Suppressor macrophage treated with lipopolysaccharide for 4 hours (primary cell): ENCODE results near the gene ENTPD6.

Experiments
- DNase-seq: peaks from one replicate; pipeline ENCODE4 v3.0.0-alpha.2; 2020

ENTPD6 gene

DNA sequence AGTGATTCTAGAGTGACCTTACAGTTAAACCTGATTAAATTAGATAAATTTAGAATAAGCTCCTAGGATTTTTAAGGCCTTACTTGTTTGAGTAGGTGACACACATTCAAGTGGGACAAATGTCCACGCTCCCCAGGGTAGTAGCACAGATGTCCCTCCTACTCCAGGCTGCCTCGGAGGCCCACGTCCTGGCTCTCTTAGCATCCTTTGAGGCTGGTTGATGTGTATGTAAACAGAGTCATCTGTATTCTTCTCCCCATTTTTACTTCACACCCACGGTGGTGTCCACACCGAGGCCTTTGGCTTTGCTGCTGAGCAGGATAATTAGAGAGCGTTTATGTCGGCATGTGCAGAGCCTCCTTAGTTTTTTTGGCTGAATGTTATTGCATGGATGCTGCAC is 15.8 kb downstream of the ENTPD6 start:
- no peak for DNase-seq

DNA sequence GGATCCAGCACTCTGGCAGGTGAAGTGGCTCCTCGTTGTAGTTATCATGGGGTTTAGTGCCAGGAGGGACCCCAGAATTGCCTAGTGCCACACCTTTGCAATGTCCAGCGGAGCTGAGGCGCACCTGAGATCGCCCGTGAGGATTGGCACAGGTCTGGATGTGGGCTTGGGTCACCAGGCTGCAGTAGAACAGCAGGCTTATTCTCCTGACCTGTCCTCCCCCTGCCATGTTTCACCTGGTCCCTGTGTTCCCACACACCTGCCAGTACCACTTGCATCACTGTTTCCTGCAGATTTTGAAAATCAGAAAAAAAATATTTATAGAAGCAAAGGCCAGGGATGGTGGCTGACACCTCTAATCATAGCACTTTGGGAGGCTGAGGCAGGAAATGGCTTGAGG is 16.7 kb downstream of the ENTPD6 start:
- DNase-seq = no peak

DNA sequence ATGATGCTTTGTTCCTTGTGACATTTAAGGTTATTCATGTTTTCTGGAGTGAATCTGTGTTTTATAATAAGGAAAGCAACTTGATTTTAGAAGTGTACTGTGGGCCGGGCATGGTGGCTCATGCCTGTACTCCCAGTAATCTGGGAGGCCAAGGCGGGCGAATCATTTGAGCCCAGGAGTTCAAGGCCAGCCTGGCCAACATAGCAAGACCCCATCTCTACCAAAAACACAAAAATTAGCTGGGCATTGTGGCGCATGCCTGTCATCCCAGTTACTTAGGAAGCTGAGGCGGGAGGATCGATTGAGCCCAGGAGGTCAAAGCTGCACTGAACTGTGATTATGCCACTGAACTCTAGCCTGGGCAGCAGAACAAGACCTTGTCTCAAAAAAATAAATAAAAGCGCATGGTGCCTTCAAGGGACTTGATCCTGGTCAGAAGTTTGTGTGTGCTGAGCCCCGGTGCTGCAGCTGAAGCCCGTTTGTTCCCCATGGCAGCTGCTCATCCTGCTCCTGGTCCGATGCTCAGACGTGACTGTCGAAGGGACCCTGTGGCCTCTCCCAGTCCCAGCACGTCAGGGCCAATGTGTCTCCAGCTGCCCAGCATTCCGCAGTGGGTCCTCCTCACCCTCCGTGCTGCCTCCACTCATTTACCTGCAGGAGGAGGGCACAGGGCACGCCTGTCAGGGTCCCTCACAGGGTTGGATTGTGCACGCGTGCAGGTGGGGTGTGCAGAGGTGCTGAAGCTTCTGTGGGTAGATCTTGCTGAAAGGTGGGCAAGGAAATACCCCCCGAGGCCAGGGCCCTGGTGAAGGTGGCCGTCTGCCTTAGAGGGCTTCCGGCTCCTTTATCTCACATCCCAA is 18.3 kb downstream of the ENTPD6 start:
- DNase-seq = no peak

DNA sequence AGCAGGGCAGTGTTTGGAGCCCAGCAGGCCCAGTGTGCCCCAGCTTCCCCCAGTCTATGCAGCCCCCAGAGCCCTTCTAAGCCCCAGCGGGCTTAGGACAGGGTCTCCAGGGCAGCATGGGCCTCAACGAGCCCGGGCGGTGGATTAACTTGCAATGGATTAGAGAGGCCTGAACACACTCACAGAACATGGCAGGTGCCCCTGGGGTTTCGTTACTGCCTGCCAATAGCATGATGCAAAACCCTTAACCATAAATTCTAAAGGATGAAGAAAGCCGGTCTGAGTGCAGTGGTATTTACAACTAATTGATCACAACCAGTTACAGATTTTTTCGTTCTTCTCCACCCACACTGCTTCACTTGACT is 18.9 kb downstream of the ENTPD6 start:
- DNase-seq = no peak

DNA sequence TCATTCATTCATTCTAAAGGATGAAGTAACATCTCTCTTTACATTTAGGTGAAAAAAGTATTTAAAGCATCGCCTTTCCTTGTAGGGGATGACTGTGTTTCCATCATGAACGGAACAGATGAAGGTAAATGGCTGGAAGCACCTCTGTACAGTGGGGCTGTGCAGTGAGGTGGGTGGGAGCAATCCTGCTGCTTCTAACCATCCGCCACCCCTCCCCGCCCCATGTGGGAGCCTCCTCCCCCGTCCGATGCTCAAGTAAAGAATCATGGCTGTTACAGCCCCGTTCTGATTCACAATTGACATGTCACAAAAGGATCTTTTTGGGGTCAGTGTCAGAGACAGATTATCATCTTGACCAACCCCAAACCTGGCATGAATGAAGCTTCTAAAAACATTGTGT is 19.3 kb downstream of the ENTPD6 start:
- no peak for DNase-seq

DNA sequence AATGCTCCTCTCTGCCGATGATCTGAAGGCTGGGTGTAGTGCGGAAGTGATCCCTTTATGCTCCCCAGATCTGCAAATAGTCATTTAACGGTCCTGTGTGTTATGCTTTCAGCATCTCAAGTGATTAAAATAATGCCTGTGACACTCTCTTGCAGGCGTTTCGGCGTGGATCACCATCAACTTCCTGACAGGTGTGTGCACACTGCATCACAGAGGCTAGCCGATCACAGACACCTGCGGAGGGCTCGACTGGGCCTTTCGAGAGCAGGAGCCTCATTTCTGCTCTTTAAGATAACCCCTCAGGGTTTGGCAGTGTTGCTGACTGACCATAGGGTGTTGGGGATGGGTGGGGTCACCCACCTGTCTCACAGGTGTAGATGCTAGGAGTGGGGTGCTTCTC is 20.0 kb downstream of the ENTPD6 start:
- no peak for DNase-seq

DNA sequence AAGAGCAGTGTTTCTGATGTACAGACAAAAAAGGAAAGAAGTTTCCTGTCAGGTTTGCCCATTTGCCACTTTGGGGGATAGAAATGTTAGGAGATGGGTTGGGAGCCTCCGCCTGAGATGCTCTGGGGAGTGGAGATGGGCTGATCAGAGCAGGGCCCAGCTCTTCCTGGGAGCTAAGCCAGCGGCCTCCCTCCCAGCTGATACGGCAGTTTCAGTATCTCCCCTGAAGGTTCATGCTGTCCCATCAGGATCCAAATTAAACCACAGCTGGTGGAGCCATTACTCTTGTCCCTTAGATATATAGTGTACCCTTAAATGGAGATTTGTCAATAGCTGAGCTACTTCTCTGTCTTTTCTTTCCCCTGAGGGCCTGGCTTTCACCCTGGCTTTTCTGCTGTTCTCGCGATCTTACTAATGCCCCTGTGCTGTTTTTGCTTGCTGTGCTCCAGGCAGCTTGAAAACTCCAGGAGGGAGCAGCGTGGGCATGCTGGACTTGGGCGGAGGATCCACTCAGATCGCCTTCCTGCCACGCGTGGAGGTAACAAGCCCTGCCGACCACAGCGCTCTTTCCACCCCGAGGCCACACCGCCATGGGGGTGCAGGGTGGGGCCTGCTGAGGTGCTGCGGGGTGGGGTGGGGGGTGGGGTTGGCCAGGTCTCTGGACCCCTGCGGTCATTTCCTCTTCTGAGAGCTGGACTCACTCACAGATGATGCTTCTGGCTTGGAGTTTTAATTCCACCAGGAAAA is 20.9 kb downstream of the ENTPD6 start:
- no peak for DNase-seq

DNA sequence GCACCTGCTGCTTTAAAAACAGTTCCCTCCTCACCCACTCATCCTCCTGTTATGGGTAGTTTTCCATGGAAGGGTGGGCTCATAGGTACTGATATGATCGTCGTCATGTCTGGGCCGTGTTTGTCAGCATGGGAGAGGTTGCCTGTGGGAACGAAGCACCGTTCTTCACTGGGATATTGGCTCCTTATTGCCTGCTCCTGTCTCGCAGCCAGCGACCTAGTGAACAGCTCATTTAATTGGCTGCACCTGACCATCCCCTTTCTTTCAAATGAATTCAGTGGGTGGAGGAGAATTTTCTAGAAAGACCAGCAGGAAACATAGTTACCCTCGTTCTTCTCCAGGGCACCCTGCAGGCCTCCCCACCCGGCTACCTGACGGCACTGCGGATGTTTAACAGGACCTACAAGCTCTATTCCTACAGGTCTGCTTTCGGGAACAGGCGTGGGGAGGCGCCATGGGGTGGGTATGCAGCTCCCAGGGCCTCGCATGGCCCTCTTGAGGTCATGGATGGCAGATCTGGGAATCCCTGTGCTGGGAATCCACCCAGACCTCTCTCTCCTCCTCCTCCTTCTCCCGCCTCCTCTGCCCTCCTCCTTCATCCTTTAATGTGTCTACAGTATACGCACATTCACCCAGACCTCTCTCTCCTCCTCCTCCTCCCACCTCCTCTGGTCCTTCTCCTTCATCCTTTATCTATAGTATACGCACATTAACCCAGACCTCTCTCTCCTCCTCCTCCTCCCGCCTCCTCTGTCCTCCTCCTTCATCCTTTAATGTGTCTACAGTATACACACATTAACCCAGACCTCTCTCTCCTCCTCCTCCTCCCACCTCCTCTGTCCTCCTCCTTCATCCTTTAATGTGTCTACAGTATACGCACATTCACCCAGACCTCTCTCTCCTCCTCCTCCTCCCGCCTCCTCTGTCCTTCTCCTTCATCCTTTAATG is 21.9 kb downstream of the ENTPD6 start:
- DNase-seq = no peak

DNA sequence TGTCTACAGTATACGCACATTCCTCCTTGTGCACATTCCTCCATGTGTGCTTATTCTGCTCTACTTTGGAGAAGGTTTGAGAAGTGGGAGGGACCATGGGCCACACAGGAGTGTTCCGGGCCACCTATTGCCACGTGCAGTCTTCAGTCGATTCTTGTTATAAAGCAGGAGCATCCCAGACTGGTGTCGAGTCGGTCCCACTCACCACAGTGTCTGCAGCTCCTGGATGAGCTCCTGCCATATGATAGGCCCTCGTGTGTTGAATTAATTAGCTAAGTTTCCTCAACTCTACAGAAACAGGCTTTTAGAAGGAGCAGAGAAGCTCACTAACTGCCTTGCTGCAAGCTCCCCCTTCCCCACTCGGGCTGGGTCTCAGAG is 22.6 kb downstream of the ENTPD6 start:
- DNase-seq = no peak

DNA sequence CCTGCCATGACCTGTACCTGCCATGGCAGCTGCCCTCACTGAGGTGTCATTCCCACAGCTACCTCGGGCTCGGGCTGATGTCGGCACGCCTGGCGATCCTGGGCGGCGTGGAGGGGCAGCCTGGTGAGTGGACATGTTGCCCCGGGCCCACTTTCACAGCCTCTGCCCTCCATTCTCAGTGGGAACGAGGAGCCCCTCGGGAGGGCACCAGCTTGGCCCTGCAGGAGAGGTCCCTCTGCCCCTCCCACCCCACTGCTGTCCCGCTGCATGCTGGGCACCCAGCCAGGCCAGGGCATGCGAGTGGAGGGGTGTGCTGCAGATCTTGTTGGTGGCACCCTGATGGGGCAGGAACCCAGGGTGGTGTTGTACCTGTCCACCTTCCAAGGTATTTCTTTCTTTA is 23.0 kb downstream of the ENTPD6 start:
- DNase-seq = no peak

DNA sequence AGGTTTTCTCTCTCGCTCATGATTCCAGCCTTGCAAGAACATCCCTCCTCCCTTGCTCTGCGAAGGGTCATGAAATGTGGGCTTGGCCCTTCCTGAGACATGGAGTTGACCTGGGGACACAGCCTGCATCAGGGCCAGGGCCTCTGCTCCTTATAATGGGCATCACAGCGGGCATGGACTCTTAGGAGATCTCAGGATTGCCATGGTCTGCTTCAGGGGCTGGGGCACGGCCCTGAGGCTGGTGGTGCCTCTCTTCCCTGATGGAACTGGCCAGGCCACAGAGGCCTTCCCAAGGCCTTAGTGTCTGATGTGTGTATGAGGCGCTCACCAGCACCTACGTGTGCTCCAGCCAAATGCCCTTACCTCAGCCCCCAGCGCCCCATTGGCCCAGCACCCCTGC is 23.9 kb downstream of the ENTPD6 start:
- no peak for DNase-seq

DNA sequence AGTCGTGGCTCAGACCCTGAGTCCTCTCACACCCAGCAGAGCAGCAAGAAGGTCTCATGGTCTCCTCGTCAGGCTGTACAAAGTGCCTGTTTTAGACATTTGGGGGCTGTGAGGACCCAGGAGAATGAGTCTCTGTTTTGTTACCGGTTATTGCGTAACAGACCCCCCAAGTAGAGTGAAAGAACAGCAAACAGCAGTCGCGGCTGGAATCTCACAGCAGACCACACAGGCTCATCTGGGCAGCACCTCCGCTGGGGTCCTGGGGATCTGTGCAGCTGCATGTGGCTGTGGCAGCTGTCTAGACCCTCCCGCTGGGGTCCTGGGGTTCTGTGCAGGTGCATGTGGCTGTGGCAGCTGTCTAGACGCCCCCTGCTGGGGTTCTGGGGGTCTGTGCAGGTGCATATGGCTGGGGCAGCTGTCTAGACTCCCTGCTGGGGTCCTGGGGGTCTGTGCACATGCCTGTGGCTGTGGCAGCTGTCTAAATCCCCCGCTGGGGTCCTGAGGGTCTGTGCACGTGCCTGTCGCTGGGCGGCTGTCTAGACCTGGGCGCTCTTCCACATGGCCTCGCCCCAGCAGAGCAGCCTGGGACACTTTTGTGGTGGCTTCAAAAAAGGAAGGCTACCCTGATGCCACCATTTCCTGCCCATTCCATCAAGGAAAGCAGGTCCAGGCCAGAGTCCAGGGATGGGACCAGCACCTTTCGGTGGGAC is 24.7 kb downstream of the ENTPD6 start:
- no peak for DNase-seq

DNA sequence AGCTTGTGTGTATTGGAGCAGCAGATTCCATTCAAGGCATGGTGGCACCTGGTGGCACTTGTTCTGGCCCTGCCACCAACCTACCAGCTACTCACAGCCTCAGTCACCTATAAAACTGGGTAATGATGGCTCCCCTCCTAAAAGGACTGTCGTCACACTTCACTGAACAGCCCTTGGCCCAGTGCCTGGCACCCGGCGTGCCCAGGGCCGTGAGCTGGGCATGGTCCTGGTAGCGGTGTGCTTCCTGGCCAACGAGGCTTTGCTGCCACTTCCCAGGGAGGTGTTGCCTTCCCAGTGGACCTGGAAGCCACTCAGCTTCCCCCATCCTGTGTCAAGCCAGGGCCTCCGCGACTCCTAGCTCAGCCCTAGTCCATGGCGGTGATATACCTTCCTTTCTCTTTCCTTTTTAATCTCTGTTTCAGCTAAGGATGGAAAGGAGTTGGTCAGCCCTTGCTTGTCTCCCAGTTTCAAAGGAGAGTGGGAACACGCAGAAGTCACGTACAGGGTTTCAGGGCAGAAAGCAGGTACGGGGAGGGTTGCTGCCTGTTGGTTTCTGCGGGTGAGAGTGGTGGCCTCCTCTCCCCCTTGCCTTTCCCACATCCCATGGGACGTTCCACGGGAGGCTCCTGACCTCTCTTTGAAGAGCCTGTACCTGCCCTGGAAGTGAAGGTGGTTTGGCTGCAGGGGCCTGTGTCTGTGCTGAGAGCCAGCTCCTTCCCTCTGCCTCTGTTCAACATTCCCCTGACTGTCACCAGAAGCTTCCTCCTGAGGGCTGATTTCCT is 25.5 kb downstream of the ENTPD6 start:
- no peak for DNase-seq

DNA sequence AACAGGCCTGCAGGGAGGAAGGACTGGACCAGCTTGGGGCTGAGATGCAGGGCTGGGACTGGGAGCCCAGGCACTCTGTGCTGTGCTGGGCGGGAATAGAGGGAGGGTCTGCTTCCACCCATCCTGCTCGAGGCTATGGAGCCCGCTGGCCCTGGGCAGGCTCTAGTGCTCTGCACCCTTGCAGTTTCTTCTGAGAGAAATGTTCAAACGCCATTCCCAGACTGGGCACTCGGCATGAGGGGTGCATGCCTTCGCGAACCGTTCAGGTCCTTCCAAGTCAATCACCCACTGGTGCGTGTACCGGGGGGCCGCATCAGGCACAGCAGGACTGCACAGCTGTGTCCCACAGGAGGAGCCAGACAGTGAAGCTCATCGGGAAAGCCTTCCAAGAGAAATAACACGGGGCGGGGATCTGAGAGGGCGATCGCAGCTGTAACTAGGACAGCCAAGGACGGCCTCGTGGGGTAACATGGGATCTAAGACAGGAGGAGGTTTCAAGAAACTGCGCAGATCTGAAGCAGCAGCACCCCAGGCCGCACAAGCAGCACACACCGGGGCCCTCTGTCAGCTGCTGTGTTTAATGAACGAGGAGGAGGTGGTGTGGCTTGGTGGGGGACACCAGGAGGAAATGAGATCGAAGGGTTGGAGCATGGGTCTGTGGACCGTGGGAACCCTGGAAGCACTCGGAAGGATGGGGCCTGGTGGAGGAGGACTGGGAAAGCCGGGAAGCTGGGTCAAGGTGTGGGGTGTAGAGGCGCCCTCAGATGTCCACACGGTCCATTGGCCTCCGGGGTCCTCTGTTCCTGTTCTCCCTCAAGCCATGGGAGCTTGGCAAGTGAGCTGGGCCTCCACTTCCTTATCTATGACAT is 26.3 kb downstream of the ENTPD6 start:
- DNase-seq = no peak

DNA sequence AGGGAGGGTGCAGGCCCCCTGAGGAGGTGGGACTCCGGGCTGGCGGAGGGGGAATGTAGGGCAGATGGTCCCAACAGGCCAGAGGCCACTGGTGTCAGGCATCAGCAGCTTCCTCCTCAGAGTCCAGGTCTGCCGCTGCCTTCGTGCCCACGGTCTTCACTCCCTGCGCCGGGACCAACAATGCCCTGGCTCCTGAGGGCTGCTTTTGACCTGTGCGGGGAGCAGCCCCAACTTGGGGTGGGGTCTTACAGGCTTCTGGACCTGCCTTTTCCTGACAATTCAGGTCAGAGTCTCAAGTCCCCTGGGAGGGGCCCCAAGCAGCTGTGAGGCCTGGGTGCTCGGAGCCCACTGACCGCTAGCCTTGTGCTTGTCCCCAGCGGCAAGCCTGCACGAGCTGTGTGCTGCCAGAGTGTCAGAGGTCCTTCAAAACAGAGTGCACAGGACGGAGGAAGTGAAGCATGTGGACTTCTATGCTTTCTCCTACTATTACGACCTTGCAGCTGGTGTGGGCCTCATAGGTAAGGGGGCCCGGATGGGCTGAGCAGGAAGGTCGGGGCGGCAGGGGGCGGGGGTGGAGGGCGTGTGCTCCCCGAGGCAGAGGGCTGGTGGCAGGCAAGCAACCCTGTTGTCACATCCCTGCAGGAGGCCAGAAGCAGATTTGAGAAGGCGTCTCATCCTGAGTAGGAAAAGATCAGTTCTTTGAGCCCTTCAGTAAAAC is 27.1 kb downstream of the ENTPD6 start:
- DNase-seq = no peak

DNA sequence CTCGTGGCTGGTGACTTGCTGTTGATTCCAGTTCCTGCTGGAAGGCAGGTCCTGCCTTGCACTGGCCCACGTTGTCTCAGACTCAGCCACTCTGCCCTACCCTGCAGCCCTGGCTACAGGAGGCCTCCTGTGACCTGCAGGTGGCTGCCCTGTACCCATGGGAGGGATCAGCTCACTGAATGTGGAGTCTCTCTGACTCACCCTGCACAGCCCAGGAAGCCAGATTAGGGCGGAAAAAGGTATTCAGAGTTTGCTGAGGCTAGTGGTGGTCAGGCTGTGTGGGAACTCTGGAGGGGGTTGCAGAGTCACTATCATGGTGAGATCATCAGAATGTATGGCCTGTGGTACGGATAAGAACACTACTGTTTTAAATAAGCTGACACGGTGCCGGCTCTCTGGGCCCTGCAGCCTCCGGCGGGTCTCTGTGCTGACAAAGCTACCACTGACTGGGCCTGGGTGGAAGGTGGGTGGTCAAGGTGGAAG is 27.7 kb downstream of the ENTPD6 start:
- DNase-seq = no peak

DNA sequence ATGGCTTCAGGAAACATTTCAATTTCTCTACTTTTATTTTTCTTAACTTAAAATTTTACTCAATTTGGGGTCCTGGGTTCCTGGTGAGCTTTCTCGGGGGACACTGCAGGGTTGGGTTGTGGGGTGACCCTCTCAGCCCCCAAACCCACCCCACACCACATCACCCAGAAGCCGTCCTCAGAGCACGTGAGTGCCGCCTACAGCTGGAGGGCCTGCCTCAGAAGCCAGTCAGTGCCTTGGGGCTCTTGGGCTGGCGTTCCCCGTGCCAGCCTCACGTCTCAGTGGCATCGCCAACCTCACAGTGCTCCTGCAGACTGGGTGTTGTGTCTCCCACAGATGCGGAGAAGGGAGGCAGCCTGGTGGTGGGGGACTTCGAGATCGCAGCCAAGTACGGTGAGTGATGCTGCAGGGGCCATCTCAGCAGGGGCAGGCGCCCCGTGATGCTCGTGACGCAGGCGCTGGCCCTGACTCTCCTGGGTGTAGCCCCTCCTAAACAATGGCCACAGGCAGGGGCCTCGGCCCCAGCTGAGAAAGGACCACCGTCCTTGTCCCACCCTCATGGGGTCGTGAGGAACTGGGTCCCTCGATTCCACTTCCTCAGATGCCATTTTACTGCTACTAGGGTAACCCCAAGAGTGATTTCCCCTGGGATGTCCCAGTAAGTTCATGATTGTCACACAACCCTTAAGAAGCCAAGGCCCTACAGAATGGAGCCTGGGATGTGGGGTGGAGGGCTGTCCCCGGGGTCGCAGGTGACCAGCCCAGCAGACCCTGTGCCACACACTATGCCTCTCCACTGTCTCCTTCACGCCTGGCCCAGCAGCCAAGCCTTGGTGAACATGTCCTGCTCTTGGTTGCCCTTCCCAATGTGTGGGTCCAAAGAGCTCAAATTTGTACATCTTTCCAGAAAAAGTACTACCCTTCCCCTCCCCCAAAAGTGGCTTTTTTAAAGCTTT is 28.5 kb downstream of the ENTPD6 start:
- no peak for DNase-seq

DNA sequence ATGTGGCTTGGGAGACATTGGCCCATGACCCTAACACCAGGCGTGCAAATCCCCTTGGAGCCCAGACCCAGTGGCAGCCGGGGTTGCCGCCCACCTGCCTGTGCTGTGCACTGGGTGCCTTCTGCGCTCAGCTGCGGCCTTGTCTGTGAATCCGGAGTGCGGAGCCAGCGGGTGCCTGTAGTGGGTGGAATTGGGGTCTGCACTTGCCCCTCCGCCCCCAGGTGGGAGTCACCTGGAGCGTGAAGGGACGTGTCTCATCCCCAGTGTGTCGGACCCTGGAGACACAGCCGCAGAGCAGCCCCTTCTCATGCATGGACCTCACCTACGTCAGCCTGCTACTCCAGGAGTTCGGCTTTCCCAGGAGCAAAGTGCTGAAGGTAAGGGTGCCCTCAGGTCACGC is 29.4 kb downstream of the ENTPD6 start:
- DNase-seq = no peak
